ENCODE results near the gene IGSF21.

Gene IGSF21

DNA sequence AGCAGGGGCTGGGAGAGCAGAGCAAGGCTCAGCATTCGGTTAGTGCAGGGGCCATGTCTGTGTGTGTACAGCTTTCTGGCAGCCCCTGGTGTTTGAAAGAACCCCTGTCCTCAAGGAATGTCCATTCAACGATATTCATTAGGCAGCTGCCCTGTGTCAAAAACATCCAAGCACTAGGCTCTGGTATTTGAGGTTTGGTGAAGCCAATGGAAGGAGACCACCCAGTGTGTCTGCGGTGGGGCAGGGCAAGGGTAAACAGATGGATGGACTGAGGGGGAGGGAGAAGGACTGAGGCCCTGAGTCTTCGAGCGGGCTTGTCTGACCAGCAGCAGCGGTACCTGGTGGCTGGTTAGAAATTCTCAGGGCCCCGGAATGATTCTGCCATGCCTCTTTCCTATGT, 217.5 kb downstream of the IGSF21 start:
- Mint-ChIP-seq H3K27me3 (ENCODE audit: low read depth, poor library complexity) (peaks cover 21% of the 10 kb centered on the region), H3K4me1 (peaks cover 80% of the 10 kb centered on the region), H3K36me3 (ENCODE audit: low read depth) (no peaks in the 10 kb centered on the region), H3K4me3 (no peak overlapping the region), H3K27ac (no peak overlapping the region), H3K9me3 (no peaks in the 10 kb centered on the region)
- TF ChIP-seq, protein P1, sequence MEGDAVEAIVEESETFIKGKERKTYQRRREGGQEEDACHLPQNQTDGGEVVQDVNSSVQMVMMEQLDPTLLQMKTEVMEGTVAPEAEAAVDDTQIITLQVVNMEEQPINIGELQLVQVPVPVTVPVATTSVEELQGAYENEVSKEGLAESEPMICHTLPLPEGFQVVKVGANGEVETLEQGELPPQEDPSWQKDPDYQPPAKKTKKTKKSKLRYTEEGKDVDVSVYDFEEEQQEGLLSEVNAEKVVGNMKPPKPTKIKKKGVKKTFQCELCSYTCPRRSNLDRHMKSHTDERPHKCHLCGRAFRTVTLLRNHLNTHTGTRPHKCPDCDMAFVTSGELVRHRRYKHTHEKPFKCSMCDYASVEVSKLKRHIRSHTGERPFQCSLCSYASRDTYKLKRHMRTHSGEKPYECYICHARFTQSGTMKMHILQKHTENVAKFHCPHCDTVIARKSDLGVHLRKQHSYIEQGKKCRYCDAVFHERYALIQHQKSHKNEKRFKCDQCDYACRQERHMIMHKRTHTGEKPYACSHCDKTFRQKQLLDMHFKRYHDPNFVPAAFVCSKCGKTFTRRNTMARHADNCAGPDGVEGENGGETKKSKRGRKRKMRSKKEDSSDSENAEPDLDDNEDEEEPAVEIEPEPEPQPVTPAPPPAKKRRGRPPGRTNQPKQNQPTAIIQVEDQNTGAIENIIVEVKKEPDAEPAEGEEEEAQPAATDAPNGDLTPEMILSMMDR (IDR thresholded peaks at IDR 0.05) = no peak
- no peak for DNase-seq

GRCh38 chr1:18326211-18326897, 218.8 kb downstream of the IGSF21 start:
- Mint-ChIP-seq H3K9me3 (no peaks in the 10 kb centered on the region), H3K27me3 (ENCODE audit: low read depth, poor library complexity) (peaks cover 23% of the 10 kb centered on the region), H3K4me3 (no peak overlapping the region), H3K27ac (no peak overlapping the region), H3K4me1 (peaks cover 68% of the 10 kb centered on the region), H3K36me3 (ENCODE audit: low read depth) (no peaks in the 10 kb centered on the region)
- TF ChIP-seq, protein P1 (IDR thresholded peaks at IDR 0.05) = no peak
- DNase-seq = no peak

DNA sequence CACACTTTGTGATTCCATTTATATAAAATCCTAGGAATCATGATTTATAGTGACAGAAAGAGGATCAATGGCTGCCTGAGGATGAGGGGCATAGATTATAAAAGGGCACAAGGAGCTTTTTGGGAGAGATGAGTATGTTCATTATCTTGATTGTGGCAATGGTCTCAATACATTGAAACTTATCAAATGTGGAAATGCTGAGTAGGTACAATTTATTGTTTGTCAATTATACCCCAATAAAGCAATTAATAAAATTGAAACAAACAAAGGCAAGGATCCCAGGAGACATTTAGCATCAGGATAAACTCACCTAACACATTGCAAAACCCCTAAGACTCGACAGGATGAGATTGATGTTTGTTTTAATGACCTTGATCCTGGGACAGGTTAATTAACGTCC, 220.1 kb downstream of the IGSF21 start:
- H3K9me3 Mint-ChIP-seq = no peaks in the 10 kb centered on the region
- no peak for DNase-seq
- no peaks in the 10 kb centered on the region for H3K36me3 Mint-ChIP-seq (ENCODE audit: low read depth)

DNA sequence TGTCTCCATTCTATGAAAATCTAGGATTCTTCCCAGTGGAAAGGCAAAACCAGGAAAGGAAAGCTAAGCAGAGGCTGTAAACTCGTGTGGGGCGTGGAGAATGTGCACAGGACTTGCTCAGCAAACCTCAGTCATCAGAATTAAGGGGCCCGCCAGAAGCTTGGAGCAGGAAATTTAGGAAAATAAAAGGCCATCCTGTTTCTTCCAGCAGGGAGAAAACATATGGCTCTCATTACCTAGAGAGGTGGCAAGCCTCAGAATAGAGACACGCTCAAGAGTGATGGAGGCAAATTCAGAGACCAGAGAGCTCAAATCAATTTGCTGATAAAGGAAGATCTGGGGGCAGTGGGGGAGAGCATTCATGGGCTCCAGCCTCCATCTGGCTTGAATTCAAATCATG, 221.2 kb downstream of the IGSF21 start:
- peaks cover 29% of the 10 kb centered on the region for H3K27me3 Mint-ChIP-seq (ENCODE audit: low read depth, poor library complexity)
- no peaks in the 10 kb centered on the region for H3K36me3 Mint-ChIP-seq (ENCODE audit: low read depth)
- H3K9me3 Mint-ChIP-seq = no peaks in the 10 kb centered on the region
- H3K4me3 Mint-ChIP-seq = no peak overlapping the region
- peaks cover 48% of the 10 kb centered on the region for H3K4me1 Mint-ChIP-seq
- no peak overlapping the region for H3K27ac Mint-ChIP-seq
- no peak for DNase-seq
- TF ChIP-seq, protein P1 (IDR thresholded peaks at IDR 0.05) = no peak

More for the DNA sequence above, 220.1 kb downstream of the IGSF21 start:
- no peak overlapping the region for H3K27ac Mint-ChIP-seq
- TF ChIP-seq, protein P1 (IDR thresholded peaks at IDR 0.05) = no peak
- H3K4me3 Mint-ChIP-seq = no peak overlapping the region
- peaks cover 55% of the 10 kb centered on the region for H3K4me1 Mint-ChIP-seq
- peaks cover 28% of the 10 kb centered on the region for H3K27me3 Mint-ChIP-seq (ENCODE audit: low read depth, poor library complexity)

- TF ChIP-seq, protein P1 (IDR thresholded peaks at IDR 0.05) = no peak
- Mint-ChIP-seq H3K27me3 (ENCODE audit: low read depth, poor library complexity) (peaks cover 25% of the 10 kb centered on the region), H3K36me3 (ENCODE audit: low read depth) (no peaks in the 10 kb centered on the region), H3K4me1 (peaks cover 42% of the 10 kb centered on the region), H3K9me3 (no peaks in the 10 kb centered on the region), H3K4me3 (no peak overlapping the region), H3K27ac (no peak overlapping the region)
- DNase-seq = no peak
Observed at GRCh38 chr1:18329469-18330253, 222.1 kb downstream of the IGSF21 start.

All from nephron progenitor cell (in vitro differentiated cells).